LNCaP clone FGC (cell line): ENCODE results near the gene GMEB1.
A peak's percentile ranks its signal among the peaks of the same experiment; 100 is the strongest.
"Not testable (repeated sequence)": the region's sequence is repeated elsewhere in the genome, so short reads cannot be mapped to it uniquely, and the experiment has no call there.

ENCODE experiments used
- DNase-seq: peaks from one replicate; pipeline ENCODE4 v3.0.0-alpha.2; 2011; ENCODE audit warnings: low read depth
- H3K4me3 ChIP-seq: 2 replicates; pipeline ENCODE4 v1.5.1; 2011; ENCODE audit warnings: mild to moderate bottlenecking, low read depth, low read length, control low read depth
- CTCF ChIP-seq: IDR thresholded peaks from 2 replicates; pipeline ENCODE4 v1.5.1; 2012; ENCODE audit warnings: mild to moderate bottlenecking; ENCODE audit not compliant: control insufficient read depth, insufficient read depth; ENCODE audit errors: extremely low read depth

The GMEB1 gene

DNA sequence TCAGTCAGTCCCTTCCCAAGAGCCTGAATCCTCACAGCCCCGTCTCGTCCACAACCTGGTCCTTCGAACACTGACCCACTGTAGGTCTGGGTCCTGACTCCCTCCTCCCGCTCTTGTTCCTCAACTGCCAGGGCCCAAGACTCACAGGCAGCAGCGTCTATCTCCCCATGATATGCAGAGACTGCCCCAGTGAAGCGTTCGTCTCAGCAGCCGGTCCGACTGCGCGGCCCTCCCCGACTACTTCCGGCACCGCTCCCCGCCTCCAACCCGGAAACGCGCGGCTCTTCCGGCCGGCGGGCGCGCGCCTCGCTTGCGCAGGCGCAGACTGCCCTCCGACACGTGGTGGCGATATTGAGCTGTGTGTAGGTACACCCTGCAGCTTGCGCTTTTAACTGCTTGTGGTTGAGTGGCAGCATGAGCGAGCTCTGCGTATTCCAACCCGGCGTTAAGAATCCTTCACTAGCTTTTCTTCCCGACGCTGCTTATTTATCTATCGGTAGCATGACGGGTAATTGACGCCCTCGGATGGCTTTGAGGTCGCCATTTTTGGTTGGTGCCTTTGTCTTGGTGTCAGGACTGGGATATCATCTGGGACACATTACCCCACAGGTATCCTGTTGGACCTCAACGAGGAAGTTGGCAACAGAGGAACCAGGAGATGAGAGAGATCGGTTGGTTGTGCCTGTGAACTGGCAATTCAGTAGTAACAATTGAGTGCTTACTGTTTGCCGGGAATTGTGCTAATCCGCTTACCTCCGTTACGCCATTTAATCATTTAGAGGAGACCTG is 25.5 kb upstream of the GMEB1 start, which contains the start of gene TAF12:
Gene TAF12, minus strand, starts transcription at position 221 of the 789 bp plus-strand sequence. CDS start 20,986 bp downstream, outside the sequence.
- H3K4me3 ChIP-seq, result peak within 1 kb of the TSS; percentile 84
- TF ChIP-seq CTCF, result peak; percentile 59
- peak; percentile 90 for DNase-seq

DNA sequence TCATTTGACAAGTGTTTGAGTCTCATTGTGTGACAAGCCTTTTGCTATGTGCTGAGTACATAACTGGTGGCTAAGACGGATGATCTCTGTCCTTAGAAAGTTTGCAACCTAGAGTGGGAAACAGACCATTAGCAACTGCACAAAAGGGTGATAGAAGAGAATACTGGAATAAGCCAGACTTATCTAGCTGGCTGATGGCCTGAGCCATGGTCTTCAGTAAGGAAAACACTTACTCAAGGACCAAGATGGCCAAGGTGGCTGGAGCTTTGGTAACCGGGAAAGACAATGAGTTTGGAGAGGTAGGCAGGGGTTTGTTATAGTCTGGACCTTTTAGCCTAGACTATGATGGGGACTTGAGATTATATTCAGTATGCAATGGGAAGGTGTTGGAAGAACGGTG is 24.1 kb upstream of the GMEB1 start:
- no peak for TF ChIP-seq CTCF
- no peak for DNase-seq

DNA sequence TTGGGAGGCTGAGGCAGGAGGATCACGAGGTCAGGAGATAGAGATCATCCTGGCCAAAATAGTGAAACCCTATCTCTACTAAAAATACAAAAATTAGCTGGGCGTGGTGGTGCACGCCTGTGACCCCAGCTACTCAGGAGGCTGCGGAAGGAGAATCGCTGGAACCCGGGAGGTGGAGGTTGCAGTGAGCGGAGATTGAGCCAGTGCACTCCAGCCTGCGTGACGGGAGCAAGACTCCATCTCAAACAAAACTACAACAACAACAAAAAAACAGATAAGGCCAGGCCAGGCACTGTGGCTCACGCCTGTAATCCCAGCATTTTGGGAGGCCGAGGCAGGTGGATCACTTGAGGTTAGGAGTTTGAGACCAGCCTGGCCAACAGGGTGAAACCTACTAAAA is 23.2 kb upstream of the GMEB1 start:
- not testable (repeated sequence) for H3K4me3 ChIP-seq, DNase-seq

More for the DNA sequence above, 24.1 kb upstream of the GMEB1 start:
- H3K4me3 ChIP-seq, result no peak overlapping the region; the same call in 1 of the 2 replicates

GRCh38 chr1:28646040-28646439 is 22.5 kb upstream of the GMEB1 start:
- no peak for DNase-seq

DNA sequence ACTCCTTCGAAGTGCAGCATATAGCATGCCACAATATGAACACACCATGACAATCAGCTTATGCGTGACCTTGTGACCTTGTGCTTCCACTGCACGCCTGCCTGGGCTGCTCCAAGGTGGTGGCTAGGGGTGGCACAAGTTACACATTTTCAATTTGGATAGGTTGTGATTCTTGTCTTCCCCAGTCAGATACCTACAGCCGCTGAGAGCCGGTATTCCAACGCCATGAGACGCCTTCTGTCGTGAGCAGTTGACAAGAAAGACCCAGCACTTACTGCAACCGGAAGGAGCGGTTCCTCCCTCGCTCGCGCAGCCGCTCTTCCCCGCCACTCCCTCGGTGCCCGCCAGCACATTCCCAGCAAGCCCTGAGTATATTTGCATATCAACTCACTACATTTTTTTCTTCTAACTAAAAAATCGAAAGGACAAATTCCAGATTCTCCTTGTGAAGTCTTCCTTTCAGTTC is 20.5 kb upstream of the GMEB1 start:
- peak; percentile 86 for DNase-seq
- TF ChIP-seq CTCF, result no peak
- peak overlapping the region; percentile 41 for H3K4me3 ChIP-seq

More at GRCh38 chr1:28646040-28646439, 22.5 kb upstream of the GMEB1 start:
- TF ChIP-seq CTCF, result no peak
- no peak overlapping the region for H3K4me3 ChIP-seq

GRCh38 chr1:28648474-28649198 is 19.9 kb upstream of the GMEB1 start, which contains the start of gene RNU11:
RNU11 (plus strand) TSS chr1:28648600.
- DNase-seq, result peak; percentile 94
- no peak for TF ChIP-seq CTCF
- H3K4me3 ChIP-seq, result peak within 1 kb of the TSS; percentile 41

GRCh38 chr1:28653063-28653462 is 15.5 kb upstream of the GMEB1 start:
- H3K4me3 ChIP-seq, DNase-seq: not testable (repeated sequence)

DNA sequence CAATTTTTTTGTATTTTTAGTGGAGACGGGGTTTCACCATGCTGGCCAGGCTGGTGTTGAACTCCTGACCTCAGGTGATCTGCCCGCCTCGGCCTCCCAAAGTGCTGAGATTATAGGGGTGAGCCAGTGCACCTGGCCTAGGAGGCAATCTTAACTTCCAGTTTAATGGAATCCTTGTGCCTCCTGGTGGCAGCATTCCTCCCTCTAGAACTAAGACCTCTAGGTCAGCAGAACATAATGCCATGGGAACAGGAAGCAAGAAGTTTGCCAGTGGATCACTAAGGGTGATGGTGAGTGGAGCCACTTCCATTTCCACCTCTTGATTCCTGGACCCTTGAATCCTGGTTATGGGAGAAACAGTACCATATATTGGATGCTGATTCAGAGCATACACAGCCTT is 14.7 kb upstream of the GMEB1 start:
- not testable (repeated sequence) for DNase-seq, H3K4me3 ChIP-seq

DNA sequence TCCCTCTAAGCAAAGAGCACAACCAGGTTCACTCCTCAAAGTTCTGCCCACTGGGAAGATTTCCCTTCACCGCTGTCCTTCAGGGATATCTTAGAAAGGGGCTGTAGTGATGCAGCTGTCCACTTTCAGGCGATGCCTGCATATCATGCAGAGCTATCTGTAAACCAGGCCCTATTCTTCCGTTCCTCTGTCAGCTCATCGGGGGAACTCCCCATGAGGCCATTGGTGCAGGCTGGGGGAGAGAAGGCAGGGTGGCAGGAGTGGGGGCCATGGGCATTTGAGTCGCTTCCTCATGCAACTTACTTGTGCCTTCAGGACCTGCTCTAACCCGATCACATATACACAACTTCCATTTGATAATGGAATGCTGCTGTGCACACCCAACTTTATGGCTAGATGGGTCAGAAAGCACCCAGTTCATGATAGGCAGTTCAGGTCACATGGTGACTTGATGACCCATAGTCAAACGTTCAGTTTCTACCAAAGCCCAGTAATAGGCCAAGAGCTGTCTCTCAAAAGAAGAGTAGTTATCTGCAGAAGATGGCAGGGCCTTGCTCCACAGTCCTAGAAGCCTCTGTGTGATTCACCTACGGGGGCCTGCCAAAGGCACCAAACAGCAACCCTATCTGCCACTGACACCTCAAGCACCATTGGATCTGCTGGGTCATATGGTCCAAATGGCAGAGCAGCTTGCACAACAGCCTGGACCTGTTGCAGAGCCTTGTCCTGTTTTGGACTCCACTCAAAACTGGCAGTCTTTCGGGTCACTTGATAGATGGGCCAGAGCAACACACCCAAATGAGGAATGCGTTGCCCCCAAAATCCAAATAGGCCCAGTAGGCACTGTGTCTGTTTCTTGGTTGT is 12.9 kb upstream of the GMEB1 start:
- not testable (repeated sequence) for H3K4me3 ChIP-seq, DNase-seq
